ENCODE results near the gene PLXNB2.
"Not testable (repeated sequence)": the region's sequence is repeated elsewhere in the genome, so short reads cannot be mapped to it uniquely, and the experiment has no call there.

Gene PLXNB2, protein sequence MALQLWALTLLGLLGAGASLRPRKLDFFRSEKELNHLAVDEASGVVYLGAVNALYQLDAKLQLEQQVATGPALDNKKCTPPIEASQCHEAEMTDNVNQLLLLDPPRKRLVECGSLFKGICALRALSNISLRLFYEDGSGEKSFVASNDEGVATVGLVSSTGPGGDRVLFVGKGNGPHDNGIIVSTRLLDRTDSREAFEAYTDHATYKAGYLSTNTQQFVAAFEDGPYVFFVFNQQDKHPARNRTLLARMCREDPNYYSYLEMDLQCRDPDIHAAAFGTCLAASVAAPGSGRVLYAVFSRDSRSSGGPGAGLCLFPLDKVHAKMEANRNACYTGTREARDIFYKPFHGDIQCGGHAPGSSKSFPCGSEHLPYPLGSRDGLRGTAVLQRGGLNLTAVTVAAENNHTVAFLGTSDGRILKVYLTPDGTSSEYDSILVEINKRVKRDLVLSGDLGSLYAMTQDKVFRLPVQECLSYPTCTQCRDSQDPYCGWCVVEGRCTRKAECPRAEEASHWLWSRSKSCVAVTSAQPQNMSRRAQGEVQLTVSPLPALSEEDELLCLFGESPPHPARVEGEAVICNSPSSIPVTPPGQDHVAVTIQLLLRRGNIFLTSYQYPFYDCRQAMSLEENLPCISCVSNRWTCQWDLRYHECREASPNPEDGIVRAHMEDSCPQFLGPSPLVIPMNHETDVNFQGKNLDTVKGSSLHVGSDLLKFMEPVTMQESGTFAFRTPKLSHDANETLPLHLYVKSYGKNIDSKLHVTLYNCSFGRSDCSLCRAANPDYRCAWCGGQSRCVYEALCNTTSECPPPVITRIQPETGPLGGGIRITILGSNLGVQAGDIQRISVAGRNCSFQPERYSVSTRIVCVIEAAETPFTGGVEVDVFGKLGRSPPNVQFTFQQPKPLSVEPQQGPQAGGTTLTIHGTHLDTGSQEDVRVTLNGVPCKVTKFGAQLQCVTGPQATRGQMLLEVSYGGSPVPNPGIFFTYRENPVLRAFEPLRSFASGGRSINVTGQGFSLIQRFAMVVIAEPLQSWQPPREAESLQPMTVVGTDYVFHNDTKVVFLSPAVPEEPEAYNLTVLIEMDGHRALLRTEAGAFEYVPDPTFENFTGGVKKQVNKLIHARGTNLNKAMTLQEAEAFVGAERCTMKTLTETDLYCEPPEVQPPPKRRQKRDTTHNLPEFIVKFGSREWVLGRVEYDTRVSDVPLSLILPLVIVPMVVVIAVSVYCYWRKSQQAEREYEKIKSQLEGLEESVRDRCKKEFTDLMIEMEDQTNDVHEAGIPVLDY (N-terminal part only)

DNA sequence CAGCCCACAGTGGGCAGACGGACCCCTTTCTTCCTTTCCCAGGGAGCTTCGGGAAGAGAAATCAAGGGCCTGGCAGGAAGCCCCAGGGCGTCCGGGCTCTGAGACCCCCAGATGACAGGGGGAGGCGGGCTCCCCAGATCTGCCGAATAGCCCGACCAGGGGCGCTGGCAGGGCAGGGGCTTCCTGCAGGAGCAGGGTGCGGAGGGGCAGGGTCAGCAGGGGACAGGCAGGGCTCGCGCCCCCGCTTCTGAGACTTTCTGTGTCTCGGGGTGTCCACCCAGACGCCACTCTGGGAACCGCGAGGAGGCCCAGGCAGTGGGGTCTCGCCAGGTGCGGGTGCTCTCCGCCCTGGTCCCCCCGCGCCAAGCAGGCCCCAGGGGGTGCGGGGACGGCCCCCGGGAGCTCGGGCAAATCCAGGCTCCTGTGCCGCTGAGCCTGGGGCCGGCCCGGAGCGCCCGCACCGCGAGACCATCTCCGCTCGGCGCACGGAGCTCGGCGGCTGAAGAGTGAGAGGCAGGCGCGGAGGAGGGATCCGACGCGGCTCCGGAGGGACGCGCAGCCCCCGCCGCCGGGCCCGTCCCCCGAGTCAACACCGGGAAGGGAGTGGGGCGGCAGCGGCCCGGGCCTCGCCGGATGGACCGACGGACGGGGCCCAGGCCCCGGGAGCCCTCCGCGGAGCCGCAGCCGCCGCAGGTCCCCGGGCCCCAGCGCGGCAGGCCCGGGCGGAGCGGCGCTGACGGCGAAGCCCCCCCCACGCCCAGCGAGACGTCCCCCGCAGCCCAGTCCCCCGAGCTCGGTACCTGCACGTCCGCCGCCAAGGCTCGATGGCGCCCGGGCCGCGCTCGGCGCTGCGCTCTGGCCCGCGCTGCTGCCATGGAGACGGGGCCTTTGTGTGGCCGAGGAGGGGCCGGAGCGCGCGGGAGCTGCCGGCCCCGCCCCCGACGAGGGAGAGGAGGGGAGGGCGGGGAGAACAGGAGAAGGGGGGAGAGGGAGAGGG, at the start of gene PLXNB2:
Gene PLXNB2, minus strand, starts transcription at position 894 of the 997 bp plus-strand sequence. CDS start 17,062 bp downstream, outside the sequence.
- peak; percentile 11 for DNase-seq

DNA sequence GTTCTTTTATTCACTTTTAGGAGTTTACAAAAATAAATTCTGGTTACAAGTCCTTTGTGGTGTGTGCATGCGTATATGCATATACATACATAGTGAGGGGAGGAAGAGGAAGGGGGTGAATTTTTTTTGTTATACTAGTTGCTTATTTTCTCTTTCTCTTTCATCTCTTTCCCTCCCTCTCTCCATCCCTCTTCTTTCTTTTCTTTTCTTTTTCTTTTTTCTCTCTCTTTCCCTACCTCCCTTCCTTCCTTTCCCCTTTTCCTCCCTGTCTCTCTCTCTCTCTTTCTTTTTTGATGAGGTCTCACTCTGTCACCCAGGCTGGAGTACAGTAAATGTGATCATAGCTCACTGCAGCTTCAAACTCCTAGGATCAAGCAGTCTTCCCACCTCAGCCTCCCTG, 49.8 kb upstream of the PLXNB2 start:
- DNase-seq: no peak

DNA sequence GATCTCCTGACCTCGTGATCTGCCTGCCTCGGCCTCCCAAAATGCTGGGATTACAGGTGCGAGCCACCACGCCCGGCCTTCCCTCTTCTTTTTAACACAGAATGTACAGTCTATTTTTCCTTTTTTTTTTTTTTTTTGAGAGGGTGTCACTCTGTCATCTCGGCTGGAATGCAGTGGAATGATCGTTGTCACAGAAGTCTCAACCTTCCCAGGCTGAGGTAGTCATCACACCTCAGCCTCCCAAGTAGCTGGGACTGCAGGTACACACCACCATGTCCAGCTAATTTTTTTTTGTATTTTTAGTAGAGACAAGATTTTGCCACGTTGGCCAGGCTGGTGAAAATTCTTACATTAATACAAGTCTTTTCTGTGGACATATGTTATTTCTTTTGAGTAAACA, 48.7 kb upstream of the PLXNB2 start:
- no peak for DNase-seq

DNA sequence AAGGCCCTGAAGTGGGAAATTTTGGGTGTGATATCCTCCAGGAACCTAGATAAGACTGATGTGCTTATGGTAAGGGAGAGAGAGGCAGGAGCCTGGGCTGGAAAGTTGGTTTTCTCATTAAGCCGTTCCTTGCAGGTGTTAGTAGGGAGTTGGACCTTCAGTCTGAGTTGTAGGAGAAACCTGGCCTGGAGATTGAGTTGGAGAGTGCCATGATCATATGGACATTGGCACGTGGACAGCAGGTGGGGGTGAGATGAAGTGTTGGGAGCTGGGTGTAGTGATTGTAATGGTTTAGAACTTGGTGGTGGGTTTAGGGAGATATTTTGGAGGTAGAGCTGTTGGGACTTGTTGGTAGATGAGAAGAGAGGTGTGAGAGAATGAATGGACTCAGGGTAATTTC, 40.6 kb upstream of the PLXNB2 start:
- DNase-seq: no peak

DNA sequence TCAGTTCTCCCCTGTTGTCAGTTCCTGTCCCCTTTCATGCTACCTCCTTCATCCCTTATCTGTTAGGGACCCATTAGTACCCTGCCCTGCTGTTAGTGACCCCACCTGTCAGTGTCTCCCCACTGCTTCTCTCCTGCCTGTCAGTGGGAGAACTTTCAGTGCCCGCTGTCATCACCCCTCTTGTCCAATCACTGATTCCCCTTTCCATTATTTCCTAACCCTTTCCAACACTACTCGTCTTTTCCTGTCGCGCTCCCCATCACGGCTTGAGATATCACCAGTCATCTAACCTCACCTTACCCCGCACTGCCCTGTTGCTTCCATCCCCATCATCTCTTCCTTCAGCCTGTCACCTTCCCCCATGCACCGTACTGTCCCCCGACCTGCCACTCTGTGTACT, 39.7 kb upstream of the PLXNB2 start:
- DNase-seq: no peak

DNA sequence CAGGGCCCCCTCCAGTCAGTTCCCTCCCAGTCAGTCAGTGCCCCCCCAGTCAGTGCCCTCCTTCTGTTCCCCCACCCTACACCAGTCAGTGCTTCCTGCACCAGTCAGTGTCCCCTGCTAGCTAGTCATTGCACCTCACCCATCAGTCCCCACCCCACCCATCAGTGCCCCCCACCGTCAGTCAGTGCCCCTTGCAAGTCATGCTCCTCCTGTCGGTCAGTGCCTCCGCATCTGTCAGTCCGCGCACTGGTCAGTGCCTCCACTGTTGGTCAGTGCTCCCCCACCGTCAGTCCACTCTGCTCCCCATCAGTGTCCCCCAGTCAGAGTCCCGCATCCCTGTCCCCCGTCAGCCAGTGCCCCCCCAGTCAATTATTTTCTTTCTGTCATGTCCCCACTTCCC, 39.0 kb upstream of the PLXNB2 start:
- no peak for DNase-seq

DNA sequence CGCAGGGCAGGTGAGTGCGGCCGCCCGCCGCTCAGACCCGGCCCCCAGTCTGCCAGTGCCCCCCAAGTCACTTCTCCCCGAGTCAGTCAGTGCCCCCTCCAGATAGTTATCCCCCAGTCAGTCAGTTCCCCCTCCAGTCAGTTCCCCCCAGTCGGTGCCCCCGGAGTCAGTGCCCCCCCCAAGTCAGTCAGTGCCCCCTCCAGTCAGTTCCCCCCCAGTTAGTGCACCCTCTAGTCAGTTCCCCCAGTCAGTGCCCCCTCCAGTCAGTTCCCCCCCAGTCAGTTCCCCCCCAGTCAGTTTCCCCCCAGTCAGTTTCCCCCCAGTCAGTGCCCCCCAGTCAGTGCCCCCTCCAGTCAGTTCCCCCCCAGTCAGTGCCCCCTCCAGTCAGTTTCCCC, 36.1 kb upstream of the PLXNB2 start:
- no peak for DNase-seq

DNA sequence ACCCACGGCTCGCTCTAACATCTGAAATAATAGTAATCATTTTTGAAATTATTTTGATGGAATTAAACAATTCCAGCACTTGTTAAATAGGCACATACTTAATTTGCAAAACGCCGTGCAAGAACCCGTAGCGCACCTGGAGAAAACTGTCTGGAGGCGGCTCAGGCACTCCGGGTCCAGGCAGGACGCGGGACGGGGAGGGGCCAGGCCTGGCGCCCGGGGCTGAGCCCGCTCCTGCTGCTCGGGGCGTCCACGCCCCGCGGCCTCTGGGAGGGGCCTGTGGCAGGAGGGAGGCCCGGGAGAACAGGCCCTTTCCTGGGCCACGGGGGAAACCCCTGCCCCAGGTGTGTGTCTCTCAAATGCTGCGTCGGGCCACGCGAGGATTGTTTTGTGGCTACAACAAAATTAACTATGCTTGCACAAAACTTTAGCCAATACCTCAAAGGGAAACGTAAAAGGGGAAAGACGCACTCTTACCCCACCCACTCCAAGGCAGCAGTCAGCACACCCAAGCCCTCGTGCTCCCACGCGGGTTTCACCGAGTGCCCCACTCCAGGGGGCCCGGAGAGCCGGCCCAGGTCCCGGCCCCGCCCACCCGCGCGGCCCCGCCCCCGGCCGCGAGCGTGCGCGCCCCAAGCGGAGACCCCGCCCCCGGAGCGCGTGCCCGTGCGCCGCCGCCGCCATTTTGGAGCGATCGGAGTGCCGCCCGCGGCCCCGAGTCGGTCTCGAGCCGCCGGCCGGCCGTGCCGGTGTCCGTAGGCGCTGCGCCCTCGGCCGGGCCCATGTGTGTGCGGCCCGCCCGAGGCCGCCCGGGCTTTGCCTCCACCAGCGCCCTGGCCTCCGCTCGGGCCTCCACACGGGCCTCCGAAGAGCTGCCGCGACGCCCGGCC, 35.5 kb upstream of the PLXNB2 start, which contains the start of gene PPP6R2:
Gene PPP6R2, plus strand, starts transcription at position 677 of the 890 bp plus-strand sequence. CDS start 50,582 bp downstream, outside the sequence.
- peak; percentile 44 for DNase-seq

DNA sequence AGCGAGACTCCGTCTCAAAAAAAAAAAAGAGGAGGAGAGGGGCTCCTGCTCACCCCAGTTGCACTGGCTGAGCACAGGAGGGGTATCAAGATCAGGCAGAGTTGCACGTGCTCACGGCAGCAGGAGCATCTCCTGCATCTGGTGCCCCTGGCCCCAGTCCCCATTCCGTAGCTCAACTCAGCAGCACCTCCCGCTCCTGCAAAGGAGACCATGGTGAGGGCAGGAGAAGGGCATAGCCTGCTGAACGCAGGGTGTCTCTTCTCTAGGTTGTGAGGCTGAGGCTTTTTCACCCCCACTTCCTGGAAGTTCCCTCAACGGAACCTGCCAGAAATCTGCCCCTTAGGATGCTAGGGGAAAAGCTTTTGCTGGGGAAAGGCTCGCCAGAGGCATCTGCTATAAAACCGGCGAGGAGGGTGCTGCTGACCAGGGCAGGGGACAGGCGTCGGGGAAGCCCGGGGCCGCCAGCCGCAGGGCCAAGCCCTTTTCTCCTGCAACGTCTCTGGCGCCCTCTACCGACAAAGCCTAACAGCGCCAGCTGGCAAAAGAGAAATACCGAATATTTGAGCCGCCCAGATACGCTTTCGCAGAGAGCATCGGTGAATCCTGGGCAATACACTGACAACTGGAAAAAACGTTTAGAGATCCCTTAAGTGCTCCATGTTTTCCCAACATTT, 34.7 kb upstream of the PLXNB2 start:
- peak; percentile 72 for DNase-seq

DNA sequence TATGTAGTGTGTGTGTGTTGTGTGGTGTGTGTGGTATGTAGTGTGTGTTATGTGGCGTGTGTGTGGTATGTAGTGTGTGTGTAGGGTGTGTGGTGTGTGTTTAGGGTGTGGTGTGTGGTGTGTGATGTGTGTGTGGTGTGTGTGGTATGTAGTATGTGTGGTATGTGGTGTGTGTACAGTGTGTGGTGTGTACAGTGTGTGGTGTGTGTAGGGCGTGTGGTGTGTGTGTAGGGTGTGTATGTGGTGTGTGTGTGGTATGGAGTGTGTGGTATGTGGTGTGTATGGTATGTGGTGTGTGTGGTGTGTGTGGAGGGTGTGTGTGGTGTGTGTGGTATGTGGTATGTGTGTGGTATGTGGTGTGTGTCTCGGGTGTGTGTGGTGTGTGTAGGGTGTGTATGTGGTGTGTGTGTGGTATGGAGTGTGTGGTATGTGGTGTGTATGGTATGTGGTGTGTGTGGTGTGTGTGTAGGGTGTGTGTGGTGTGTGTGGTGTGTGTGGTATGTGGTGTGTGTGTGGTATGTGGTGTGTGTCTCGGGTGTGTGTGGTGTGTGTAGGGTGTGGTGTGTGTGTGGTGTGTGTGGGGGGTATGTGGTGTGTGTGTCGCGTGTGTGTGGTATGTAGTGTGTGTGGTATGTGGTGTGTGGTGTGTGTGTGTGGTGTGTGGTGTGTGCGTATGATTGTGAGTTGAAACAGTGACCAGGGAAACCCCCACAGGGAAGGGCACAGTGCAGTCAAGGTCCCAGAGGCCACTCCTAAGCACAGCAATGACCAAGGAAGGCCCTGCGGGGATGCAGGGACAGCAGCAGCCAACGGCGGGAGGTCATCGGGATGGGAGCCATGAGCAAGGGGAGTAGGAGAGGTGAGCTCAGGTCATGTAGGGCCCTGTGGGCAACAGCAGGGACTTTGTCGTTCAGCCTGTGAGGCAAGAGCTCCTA, 32.8 kb upstream of the PLXNB2 start:
- no peak for DNase-seq

DNA sequence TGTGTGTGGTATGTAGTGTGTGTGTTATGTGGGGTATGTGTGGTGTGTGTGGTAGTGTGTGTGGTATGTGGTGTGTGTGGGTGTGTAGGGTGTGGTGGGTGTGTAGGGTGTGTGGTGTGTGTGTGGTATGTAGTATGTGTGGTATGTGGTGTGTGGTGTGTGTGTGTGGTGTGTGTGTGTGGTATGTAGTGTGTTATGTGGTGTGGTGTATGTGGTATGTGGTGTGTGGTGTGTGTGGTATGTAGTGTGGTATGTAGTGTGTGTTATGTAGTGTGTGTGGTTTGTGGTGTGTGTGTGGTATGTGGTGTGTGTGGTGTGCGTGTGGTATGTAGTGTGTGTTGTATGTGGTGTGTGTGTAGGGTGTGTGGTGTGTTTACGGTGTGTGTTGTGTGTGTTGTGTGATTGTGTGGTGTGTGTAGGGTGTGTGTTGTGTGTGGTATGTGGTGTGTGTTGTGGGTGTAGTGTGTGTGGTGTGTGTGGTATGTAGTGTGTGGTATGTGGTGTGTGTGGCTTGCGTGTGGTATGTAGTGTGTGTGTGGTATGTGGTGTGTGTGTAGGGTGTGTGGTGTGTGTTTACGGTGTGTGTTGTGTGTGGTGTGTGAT, 31.5 kb upstream of the PLXNB2 start:
- no peak for DNase-seq

DNA sequence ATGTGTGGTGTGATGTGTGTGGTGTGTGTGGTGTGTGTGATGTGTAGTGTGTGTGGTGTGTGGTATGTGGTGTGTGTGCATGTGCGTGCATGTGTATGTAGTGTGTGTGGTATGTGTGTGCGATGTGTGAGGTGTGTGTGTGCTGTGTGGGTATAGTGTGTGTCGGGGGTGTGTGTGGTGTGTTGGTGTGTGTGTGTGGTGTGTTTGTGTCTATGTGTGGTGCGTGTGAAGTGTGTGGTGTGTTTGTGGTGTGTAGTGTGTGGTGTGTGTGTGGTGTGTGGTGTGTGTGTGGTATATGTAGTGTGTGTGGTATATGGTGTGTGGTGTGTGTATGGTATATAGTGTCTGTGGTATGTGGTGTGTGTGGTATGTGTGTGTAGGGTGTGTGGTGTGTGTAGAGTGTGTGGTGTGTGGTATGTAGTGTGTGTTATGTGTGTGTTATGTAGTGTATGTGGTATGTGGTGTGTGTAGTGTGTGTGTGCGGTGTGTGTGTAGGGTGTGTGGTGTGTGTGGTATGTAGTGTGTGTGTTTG, 30.7 kb upstream of the PLXNB2 start:
- DNase-seq: no peak

DNA sequence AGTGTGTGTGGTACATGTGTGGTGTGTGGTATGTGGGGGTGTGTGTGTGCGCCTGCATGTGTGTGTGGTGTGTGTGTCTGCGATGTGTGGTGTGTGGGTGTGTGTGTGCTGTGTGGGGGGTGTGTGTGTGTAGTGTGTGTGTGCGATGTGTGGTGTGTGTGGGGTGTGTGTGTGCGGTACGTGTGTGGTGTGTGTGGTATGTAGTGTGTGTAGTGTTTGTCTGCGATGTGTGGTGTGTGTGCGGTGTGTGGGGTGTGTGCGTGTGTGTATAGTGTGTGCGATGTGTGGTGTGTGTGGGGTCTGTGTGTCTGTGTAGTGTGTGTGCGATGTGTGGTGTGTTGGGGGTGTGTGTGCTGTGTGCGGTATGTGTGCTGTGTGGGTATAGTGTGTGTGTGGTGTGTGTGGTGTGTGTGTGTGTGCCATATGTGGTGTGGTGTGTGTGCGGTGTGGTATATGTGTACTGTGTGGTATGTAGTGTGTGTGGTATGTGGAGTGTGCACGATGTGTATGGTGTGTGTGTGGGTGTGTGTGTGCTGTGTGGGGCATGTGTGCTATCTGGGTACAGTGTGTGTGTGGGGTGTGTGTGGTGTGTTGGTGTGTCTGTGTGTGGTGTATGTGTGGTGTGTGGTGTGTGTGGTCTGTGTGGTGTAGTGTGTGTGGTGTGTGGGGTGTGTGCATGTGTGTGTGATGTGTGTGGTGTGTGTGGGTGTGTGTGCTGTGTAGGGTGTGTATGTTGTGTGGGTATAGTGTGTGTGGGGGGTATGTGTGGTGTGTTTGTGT, 30.0 kb upstream of the PLXNB2 start:
- DNase-seq: no peak

DNA sequence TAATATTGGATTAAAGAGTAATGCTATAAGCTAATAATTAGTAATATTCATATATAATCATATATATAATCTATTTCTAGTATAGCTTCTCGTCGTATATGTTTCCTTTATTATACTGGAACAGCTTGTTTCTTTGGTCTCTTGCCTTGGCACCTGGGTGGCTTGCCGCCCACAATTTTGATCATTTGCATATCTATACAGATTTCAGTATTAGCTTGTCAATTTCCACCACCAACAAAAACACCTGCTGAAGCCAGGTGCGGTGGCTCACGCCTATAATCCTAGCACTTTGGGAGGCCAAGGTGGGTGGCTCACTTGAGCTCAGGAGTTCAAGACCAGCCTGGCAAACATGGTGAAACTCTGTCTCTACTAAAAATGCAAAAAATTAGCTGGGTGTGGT, 27.0 kb upstream of the PLXNB2 start:
- not testable (repeated sequence) for DNase-seq

DNA sequence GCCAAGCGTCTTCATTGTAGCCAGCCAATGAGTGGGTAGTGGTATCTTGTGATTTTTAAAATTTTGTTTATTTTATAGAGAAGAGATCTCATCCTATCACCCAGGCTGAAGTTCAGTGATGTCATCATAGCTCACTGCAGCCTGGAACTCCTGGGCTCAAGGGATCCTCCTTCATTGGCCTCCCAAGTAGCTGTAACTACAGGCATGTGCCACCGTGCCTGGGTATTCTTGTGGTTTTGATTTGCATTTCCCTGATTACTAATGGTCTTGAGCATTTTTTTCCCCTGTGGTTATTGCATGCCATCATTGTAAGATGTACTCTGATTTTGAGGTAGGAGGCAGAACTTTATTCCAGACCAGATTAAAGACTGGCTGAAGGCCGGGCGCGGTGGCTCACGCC, 21.8 kb upstream of the PLXNB2 start:
- no peak for DNase-seq

DNA sequence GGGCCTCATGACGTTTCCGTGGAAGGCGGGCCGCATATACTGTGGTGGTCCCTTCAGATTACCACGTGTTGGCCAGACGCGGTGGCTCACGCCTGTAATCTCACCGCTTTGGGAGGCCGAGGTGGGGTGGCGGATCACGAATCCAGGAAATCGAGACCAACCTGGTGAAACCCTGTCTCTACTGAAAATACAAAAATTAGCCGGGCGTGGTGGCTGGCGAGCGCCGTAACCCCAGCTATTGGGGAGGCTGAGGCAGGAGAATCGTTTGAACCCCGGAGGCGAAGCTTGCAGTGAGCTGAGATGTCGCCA, 20.2 kb upstream of the PLXNB2 start:
- DNase-seq: no peak

DNA sequence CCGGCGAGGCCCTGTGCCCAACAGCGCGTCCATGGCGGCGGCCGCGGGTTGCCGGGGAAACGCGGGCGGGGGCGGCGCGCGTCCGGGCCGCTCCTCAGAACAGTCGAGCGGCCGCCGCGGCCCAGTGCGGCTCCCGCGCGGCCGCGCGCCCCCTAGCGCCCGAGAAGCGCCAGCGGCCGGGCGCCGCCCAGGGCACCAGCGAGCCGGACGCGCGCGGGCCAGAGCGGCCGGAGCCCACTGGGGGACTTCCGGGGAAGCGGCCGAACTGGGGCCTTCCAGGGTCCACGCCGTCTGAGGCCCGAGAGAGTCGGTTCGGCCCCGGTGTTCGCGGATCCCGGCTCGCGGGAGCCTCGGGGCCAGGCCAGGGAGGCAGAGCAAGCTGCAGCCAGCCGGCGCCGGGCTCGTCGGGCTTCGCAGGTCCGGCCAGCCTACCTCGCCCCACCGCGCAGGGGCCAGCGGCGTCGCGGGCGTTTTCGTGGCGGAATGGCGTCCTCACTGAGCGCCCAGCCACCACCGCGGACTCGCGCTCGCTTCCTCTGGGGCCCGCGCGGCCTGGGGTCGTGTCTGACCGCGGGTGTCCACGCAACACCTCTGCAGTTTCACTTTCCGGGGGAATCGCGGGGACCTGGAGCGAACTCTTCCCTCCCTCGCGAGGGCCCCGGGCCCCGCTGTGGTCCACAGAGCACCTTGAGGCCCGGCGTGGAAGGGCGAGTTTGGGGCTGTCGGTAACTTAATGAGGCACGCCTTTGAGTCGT, 19.7 kb upstream of the PLXNB2 start, which contains the start of gene DENND6B:
Gene DENND6B, minus strand, starts transcription at position 57 of the 755 bp plus-strand sequence. Its CDS starts 24 bp downstream, at position 33.
- DNase-seq: peak; percentile 72

Measured in NCI-H2227 treated with DMSO at 0.1 percent for 48 hours (cell line).